IMR-90 (cell line): ENCODE data around the gene ALPI. TPM values are rescaled to one million over a fixed set of nuclear protein-coding genes. Genes with fewer than 3 reads are reported as not detected.

Experiments
- ATAC-seq: fragments of 200-7000 bp; cut with Tn5 transposase; 2 replicates; pipeline ENCODE4 v1.9.1; 2020; ENCODE audit warnings: low read depth, mild to moderate bottlenecking, moderate library complexity
- BruUV-seq: library from RNA; stranded (reverse); fragments of 400-500 nt; replicated peaks from 2 replicates; lab custom pipeline; 2021; lab: Mats Ljungman, UMichigan
- CTCF ChIA-PET: fragments of 300-600 bp; formaldehyde crosslinking; extraction: SDS; loops from one replicate; lab custom pipeline; 2021; ENCODE audit warnings: antibody characterized with exemption; lab: Yijun Ruan, JAX
- POLR2A ChIA-PET: fragments of 300-600 bp; sonication (Branson Sonifier 250); formaldehyde crosslinking; loops from one replicate; lab custom pipeline; 2022; ENCODE audit warnings: antibody characterized with exemption; ENCODE audit not compliant: unreplicated experiment; lab: Charles Lee
- DNase-seq: peaks from one replicate; pipeline ENCODE4 v3.0.0; 2013
- H2AFZ ChIP-seq: replicated peaks from 2 replicates; pipeline ENCODE3; 2013; ENCODE audit warnings: low read length, mild to moderate bottlenecking; ENCODE audit not compliant: poor library complexity
- H2AK5ac ChIP-seq: 2 replicates; pipeline ENCODE4 v1.6.1; 2013; ENCODE audit warnings: low read depth, low read length, inconsistent platforms
- H2AK9ac ChIP-seq: replicated peaks from 2 replicates; pipeline ENCODE3; 2013; ENCODE audit warnings: mild to moderate bottlenecking, low read depth, low read length, moderate library complexity; ENCODE audit not compliant: poor library complexity
- H2BK120ac ChIP-seq: 2 replicates; pipeline ENCODE4 v1.6.1; 2013; ENCODE audit warnings: low read depth, low read length, inconsistent platforms
- H2BK15ac ChIP-seq: 3 replicates; pipeline ENCODE4 v1.6.1; 2013; ENCODE audit warnings: low read depth, low read length, inconsistent platforms
- H2BK20ac ChIP-seq: 2 replicates; pipeline ENCODE4 v1.6.1; 2013; ENCODE audit warnings: low read depth, mild to moderate bottlenecking, inconsistent platforms, low read length, moderate library complexity
- H2BK5ac ChIP-seq: 2 replicates; pipeline ENCODE4 v1.6.1; 2013; ENCODE audit warnings: mild to moderate bottlenecking, low read depth, low read length, inconsistent platforms; ENCODE audit not compliant: poor library complexity, severe bottlenecking
- H3K14ac ChIP-seq: replicated peaks from 2 replicates; pipeline ENCODE4 v1.6.1; 2013; ENCODE audit warnings: low read depth, low read length, inconsistent platforms
- H3K18ac ChIP-seq: 2 replicates; pipeline ENCODE4 v1.6.1; 2013; ENCODE audit warnings: low read depth, low read length, control low read depth
- H3K23ac ChIP-seq: 2 replicates; pipeline ENCODE4 v1.6.1; 2013; ENCODE audit warnings: low read depth, low read length, inconsistent platforms
- H3K27ac ChIP-seq: 2 replicates; pipeline ENCODE4 v1.5.1; 2013; ENCODE audit warnings: mild to moderate bottlenecking, control low read depth, low read length; ENCODE audit not compliant: insufficient read depth
- H3K27me3 ChIP-seq: 2 replicates; pipeline ENCODE4 v1.6.1; 2013; ENCODE audit warnings: low read length; ENCODE audit not compliant: control insufficient read depth, insufficient read depth
- H3K36me3 ChIP-seq: 2 replicates; pipeline ENCODE4 v1.6.1; 2013; ENCODE audit warnings: low read length, mixed read lengths; ENCODE audit not compliant: control insufficient read depth, insufficient read depth
- H3K4ac ChIP-seq: 2 replicates; pipeline ENCODE4 v1.6.1; 2013; ENCODE audit warnings: low read depth, low read length, inconsistent platforms
- H3K4me1 ChIP-seq: 2 replicates; pipeline ENCODE4 v1.6.1; 2013; ENCODE audit warnings: low read length, mixed read lengths; ENCODE audit not compliant: control insufficient read depth, insufficient read depth
- H3K4me2 ChIP-seq: 2 replicates; pipeline ENCODE4 v1.6.1; 2013; ENCODE audit warnings: low read depth, mild to moderate bottlenecking, control low read depth, low read length, moderate library complexity
- H3K4me3 ChIP-seq: 2 replicates; pipeline ENCODE4 v1.5.1; 2013; ENCODE audit warnings: low read depth, mild to moderate bottlenecking, control low read depth, low read length, moderate library complexity; ENCODE audit not compliant: insufficient read depth
- H3K56ac ChIP-seq: 2 replicates; pipeline ENCODE4 v1.6.1; 2013; ENCODE audit warnings: low read length, inconsistent platforms; ENCODE audit not compliant: insufficient read depth; ENCODE audit errors: extremely low read depth
- H3K79me1 ChIP-seq, 2 experiments: 2 replicates each; pipeline ENCODE4 v1.6.1; 2013; ENCODE audit warnings: low read length in 2 of 2, inconsistent platforms in 1 of 2, low read depth in 1 of 2
- H3K9ac ChIP-seq: 2 replicates; pipeline ENCODE4 v1.6.1; 2013; ENCODE audit warnings: low read depth, low read length, control low read depth
- H3K9me1 ChIP-seq: 2 replicates; pipeline ENCODE4 v1.6.1; 2013; ENCODE audit warnings: low read length, inconsistent platforms; ENCODE audit not compliant: insufficient read depth
- H3K9me3 ChIP-seq: 2 replicates; pipeline ENCODE4 v1.6.1; 2013; ENCODE audit warnings: low read length; ENCODE audit not compliant: control insufficient read depth, insufficient read depth
- H4K20me1 ChIP-seq: 2 replicates; pipeline ENCODE4 v1.6.1; 2013; ENCODE audit warnings: low read length, inconsistent platforms; ENCODE audit not compliant: insufficient read depth
- H4K5ac ChIP-seq: 2 replicates; pipeline ENCODE4 v1.6.1; 2013; ENCODE audit warnings: mild to moderate bottlenecking, low read depth, low read length, control low read depth
- H4K8ac ChIP-seq, 2 experiments: 2 replicates each; pipeline ENCODE4 v1.6.1; 2013; ENCODE audit warnings: low read depth in 2 of 2, low read length in 2 of 2, control low read depth in 1 of 2, inconsistent platforms in 1 of 2
- H4K91ac ChIP-seq: 2 replicates; pipeline ENCODE4 v1.6.1; 2013; ENCODE audit warnings: low read depth, low read length, inconsistent platforms; ENCODE audit not compliant: insufficient read depth
- BHLHE40 ChIP-seq: fragments of 150-350 bp; IDR thresholded peaks from 2 replicates; pipeline ENCODE4 v1.6.1; 2016; ENCODE audit warnings: mild to moderate bottlenecking, low read depth, low read length
- CHD1 ChIP-seq: IDR thresholded peaks from 2 replicates; pipeline ENCODE4 v1.6.1; 2012; ENCODE audit warnings: low read depth, low read length, improper control_type of control experiment
- ELK1 ChIP-seq: fragments of 150-350 bp; IDR thresholded peaks from 2 replicates; pipeline ENCODE4 v1.6.1; 2016; ENCODE audit warnings: low read depth, mild to moderate bottlenecking, low read length, moderate library complexity, borderline replicate concordance
- MAZ ChIP-seq: IDR thresholded peaks from 2 replicates; pipeline ENCODE4 v1.6.1; 2012; ENCODE audit warnings: low read depth, mild to moderate bottlenecking, low read length, improper control_type of control experiment, moderate library complexity, borderline replicate concordance
- MXI1 ChIP-seq: IDR thresholded peaks from 2 replicates; pipeline ENCODE4 v1.6.1; 2012; ENCODE audit warnings: low read depth, mild to moderate bottlenecking, low read length, moderate library complexity, borderline replicate concordance
- RFX5 ChIP-seq: IDR thresholded peaks from 2 replicates; pipeline ENCODE4 v1.8.0; 2012; ENCODE audit warnings: low read depth, mild to moderate bottlenecking, low read length, moderate library complexity
- SMC3 ChIP-seq: fragments of 150-350 bp; IDR thresholded peaks from 2 replicates; pipeline ENCODE4 v1.6.1; 2016; ENCODE audit warnings: low read depth, mild to moderate bottlenecking, antibody characterized with exemption, low read length, moderate library complexity
- USF2 ChIP-seq: fragments of 150-350 bp; IDR thresholded peaks from 2 replicates; pipeline ENCODE4 v1.6.1; 2017; ENCODE audit warnings: mild to moderate bottlenecking, antibody characterized with exemption, low read length, low read depth
- WGBS, 2 experiments: methylation state at CpG; one replicate each; pipeline versions ENCODE4 v1.1.5 to v1.1.7; 2013; ENCODE audit warnings: missing lambda C conversion rate in 2 of 2; ENCODE audit not compliant: insufficient read length in 1 of 2; ENCODE audit errors: extremely low coverage in 2 of 2; 5-methylcytosine and 5-hydroxymethylcytosine counted together
- dilution Hi-C: fragments of 300-500 bp; cut with HindIII; formaldehyde crosslinking; loops from one replicate; pipeline ENCODE4 v1.14.3; 2018; ENCODE audit warnings: low sequenced_read_pairs; ENCODE audit not compliant: unreplicated experiment
- in situ Hi-C: fragments of 300-500 bp; cut with MboI; formaldehyde crosslinking; loops from 3 replicates; pipeline ENCODE4 v1.14.3; 2019; ENCODE audit warnings: low sequenced_read_pairs, inconsistent platforms, mixed read lengths
- intact Hi-C: fragments of 100-400 bp; cut with micrococcal nuclease; formaldehyde crosslinking; loops from 2 replicates; pipeline ENCODE4 v1.10.0; 2022
- polyA plus RNA-seq, 3 experiments: library from polyadenylated mRNA; depleted of rRNA; stranded (reverse); fragments of >200 nt; gene quantifications; 2 replicates each; pipeline ENCODE4 v1.2.3, GENCODE V29; 2012; ENCODE audit warnings: low replicate concordance in 1 of 3
- total RNA-seq: library from RNA; depleted of rRNA; stranded (reverse); fragments of >200 nt; gene quantifications from 2 replicates; pipeline ENCODE4 v1.2.3, GENCODE V29; 2012

The ALPI gene
- total and polyA plus RNA-seq, 2 of the 4 experiments (the other 2 are of a cell fraction): not detected

GRCh38 chr2:232487385-232488096, 31.6 kb downstream of the ALPI start, which contains the start of gene ECEL1:
Gene ECEL1, minus strand, starts transcription at chr2:232487834. Its CDS starts 1,181 bp downstream, at chr2:232486653.
- Histone ChIP-seq H4K20me1 (no peaks in the 10 kb centered on the region; the same call in 1 of the 2 replicates), H3K79me1 (no peaks in the 10 kb centered on the region), H3K9ac (no peak within 1 kb of the TSS), H2BK5ac (no peak within 1 kb of the TSS), H3K4me3 (no peak within 1 kb of the TSS), H2AK5ac (no peak within 1 kb of the TSS), H3K4me1 (no peaks in the 10 kb centered on the region; the same call in 1 of the 2 replicates), H2BK20ac (no peak within 1 kb of the TSS), H3K23ac (no peak within 1 kb of the TSS), H3K18ac (no peak within 1 kb of the TSS), H2AFZ (no peak within 1 kb of the TSS), H4K91ac (no peak within 1 kb of the TSS), H2BK120ac (no peak within 1 kb of the TSS), H2BK15ac (no peak within 1 kb of the TSS), H3K9me3 (no peaks in the 10 kb centered on the region), H4K5ac (no peak within 1 kb of the TSS), H4K8ac (no peak within 1 kb of the TSS), H3K9me1 (no peaks in the 10 kb centered on the region), H3K4me2 (no peak within 1 kb of the TSS), H2AK9ac (no peak within 1 kb of the TSS), H3K27ac (no peak within 1 kb of the TSS), H3K36me3 (no peaks in the 10 kb centered on the region), H3K14ac (no peak within 1 kb of the TSS), H3K27me3 (peaks cover 66% of the 10 kb centered on the region), H3K56ac (no peak within 1 kb of the TSS), H3K4ac (no peak within 1 kb of the TSS)
- dilution Hi-C loops (no loop called here), in situ Hi-C loops (no loop called here), intact Hi-C loops (no loop called here)
- POLR2A ChIA-PET: no interaction called here
- 1% methylated on average over 33 of the region's 102 CpGs; no CpG with 5 or more reads in 1 of the 2 experiments for WGBS, 2 experiments
- BruUV-seq: no TSS peak
- ATAC-seq: peak; percentile 35; the same call in 1 of the 2 replicates
- CTCF ChIA-PET: no interaction called here
- TF ChIP-seq CHD1: no peak
- TF ChIP-seq RFX5: no peak
- no peak for TF ChIP-seq USF2
- TF ChIP-seq MXI1: no peak
- TF ChIP-seq ELK1: no peak
- TF ChIP-seq MAZ: no peak
- TF ChIP-seq BHLHE40: no peak
- no peak for TF ChIP-seq SMC3
- DNase-seq: no peak
